GM21825 (cell line): ENCODE data around the gene CRISP2.

Experiments
- ATAC-seq: cut with Tn5 transposase; IDR thresholded peaks from one replicate; pipeline ENCODE4 v1.9.1; 2021; ENCODE audit warnings: mild to moderate bottlenecking, moderate library complexity; ENCODE audit not compliant: unreplicated experiment

CRISP2 gene

DNA sequence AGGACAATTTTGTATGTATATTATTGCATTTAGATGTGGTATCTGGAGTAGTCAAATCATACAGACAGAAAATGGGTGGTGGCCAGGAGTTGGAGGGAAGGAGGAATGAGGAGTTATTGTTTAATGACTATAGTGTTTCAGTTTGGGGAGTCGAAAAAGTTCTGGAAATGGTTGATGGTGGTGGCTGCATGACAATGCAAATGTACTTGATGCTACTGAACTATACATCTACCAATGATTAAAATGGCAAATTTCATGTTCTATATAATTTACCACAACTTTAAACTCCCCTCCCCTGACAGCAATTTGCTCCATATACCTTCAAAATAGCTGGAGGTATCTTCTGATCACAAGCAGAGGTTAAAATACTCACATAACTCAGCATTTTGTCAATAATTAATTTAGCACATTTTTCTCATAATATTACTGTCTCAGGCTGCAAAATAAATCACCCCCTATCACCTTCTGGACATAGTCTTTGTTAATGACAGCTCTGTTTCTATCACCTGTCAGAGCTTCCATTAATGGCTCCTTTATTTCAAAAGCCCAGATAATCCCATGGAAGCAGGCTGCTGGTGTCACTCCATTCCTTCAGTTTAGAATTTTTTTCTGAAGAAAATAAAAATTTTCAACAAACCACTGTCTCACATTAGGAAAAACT is 51.0 kb downstream of the CRISP2 start:
- ATAC-seq, result no peak

GRCh38 chr6:49653942-49654341 is 59.4 kb downstream of the CRISP2 start:
- ATAC-seq, result no peak

DNA sequence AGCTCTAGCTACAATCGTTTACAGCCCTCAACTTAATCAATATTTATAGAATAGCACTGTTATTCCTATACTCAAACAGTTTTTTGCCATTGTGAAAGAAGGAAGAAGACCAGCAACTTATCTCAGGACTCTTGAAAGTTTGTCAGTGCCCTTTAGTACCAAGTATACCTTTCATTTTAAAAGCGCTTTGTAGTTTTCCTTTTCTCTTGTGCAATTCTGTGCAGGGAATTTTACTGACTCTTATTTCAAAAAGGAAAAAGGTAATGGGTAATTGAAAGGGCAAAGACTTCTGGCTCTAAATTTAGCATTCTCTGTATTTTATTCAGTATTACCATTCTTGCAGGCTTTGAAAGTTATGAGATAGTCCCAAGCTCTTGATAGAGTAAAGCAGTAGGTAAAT is 59.9 kb downstream of the CRISP2 start:
- no peak for ATAC-seq

GRCh38 chr6:49651239-49651638 is 62.1 kb downstream of the CRISP2 start:
- ATAC-seq, result no peak

DNA sequence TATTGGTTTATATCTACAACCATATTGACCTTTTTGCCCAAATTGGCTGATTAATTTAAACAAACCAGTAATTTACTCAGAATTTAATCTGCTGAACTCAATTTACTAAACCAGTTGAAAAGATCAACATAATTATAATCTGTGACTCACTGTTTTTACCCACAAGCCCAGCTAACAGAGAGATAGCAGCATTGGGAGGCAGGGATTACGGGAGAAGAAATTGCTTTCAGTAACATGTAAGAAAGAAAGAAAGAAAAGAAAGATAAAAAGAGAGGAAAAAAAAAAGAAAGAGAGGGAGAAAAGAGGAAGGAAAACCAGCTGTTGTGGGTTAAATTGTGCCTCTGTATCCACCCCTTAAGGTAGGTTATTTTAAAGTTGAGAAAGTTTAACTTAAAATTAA is 63.4 kb downstream of the CRISP2 start:
- ATAC-seq, result no peak

GRCh38 chr6:49648036-49648435 is 65.3 kb downstream of the CRISP2 start:
- ATAC-seq, result no peak

DNA sequence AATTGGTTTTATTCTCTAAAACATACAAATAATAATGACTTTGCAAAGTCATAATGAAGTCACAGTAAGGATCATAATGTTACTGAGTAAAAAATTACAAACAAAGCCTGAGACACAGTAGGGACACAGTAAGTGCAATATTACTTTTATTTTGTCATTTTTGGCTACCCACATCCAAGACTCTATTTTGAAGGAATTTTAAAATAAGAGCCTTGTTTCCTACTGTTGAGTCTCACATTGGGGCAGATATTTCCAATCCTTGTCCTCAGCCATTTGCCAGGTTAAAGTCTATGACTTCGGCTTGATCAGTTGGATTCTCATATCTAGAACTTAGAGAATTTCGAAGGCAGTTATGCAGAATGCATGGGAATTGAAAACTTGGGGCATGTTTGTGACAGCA is 65.9 kb downstream of the CRISP2 start:
- no peak for ATAC-seq

DNA sequence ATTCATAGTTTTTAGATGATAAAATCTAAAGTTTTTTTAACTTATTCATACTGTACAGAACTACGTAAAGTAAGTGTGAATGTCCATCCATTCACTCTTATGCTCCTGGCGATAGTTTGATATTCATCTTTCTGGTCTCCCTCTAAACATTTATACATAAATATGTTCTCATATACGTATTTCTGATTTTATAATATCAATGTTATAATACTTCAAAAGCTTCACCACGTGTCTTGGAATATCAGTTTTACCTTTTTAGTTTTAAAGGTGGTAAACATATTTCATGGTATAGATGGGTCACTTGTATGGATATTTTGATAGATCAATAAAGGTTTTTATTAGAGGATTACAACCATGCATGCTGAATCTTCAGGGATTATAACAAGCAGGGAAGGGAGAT is 66.4 kb downstream of the CRISP2 start:
- no peak for ATAC-seq

GRCh38 chr6:49646130-49646824 is 67.1 kb downstream of the CRISP2 start:
- ATAC-seq, result no peak

DNA sequence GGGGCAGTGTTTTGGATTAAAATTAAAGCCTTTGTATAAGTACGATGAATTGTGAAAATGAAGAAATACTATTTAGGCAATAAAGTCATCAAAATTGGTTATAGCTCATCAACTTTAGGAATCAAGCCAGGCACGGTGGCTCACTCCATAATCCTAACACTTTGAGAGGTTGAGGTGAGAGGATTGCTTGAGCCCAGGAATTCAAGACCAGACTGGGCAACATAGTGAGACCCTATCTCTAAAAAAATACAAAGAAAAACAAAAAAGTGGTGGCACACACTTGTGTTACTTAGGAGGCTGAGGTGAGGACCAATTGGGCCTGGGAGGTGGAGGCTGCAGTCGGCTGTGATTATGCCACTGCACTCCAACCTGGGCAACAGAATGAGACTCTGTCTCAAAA is 68.2 kb downstream of the CRISP2 start:
- ATAC-seq, result no peak
